K562 (cell line): ENCODE measurements around the gene GTSE1. TPM values are rescaled to one million over a fixed set of nuclear protein-coding genes. Genes with fewer than 3 reads are reported as not detected.

Experiments
- BRF1 ChIP-seq: IDR thresholded peaks from 3 replicates; pipeline ENCODE4 v1.6.1; 2011; ENCODE audit warnings: borderline replicate concordance, mild to moderate bottlenecking; ENCODE audit not compliant: insufficient read length; ENCODE audit errors: extremely low read depth
- CXXC5 ChIP-seq: fragments of 250-450 bp; sonication (Bioruptor Pico); IDR thresholded peaks from 2 replicates; pipeline ENCODE4 v1.8.0; 2022; ENCODE audit warnings: inconsistent platforms, mild to moderate bottlenecking, moderate library complexity
- JUN ChIP-seq, 2 experiments: sonication (generic) in 1 of 2; formaldehyde crosslinking in 1 of 2; IDR thresholded peaks; 2 replicates each; pipeline versions ENCODE4 v1.6.1 to v1.8.0; 2012 to 2022; ENCODE audit warnings: borderline replicate concordance in 2 of 2, mild to moderate bottlenecking in 2 of 2, improper control_type of control experiment in 1 of 2, low read depth in 1 of 2, low read length in 1 of 2, missing genetic modification reagents in 1 of 2
- KHSRP ChIP-seq: fragments of 450-650 bp; IDR thresholded peaks from 2 replicates; pipeline ENCODE4 v1.6.1; 2017
- L3MBTL2 ChIP-seq: fragments of 450-650 bp; IDR thresholded peaks from 2 replicates; pipeline ENCODE4 v1.6.1; 2016; ENCODE audit warnings: mild to moderate bottlenecking, moderate library complexity
- NONO ChIP-seq, 2 experiments: fragments of 200-400 bp in 1 of 2; fragments of 450-650 bp in 1 of 2; formaldehyde crosslinking in 1 of 2; IDR thresholded peaks; 2 replicates each; pipeline ENCODE4 v1.6.1; 2017; ENCODE audit warnings: low read depth in 2 of 2, mild to moderate bottlenecking in 2 of 2, moderate library complexity in 2 of 2, low read length in 1 of 2
- RFX5 ChIP-seq: IDR thresholded peaks from 2 replicates; pipeline ENCODE4 v1.6.1; 2011; ENCODE audit warnings: low read depth, mild to moderate bottlenecking, improper control_type of control experiment, low read length
- XRCC3 ChIP-seq: fragments of 450-650 bp; IDR thresholded peaks from 2 replicates; pipeline ENCODE4 v1.6.1; 2017; ENCODE audit warnings: mild to moderate bottlenecking, moderate library complexity
- ZNF24 ChIP-seq: fragments of 450-650 bp; IDR thresholded peaks from 2 replicates; pipeline ENCODE4 v1.6.1; 2016
- polyA plus RNA-seq, 8 experiments: library from polyadenylated mRNA; depleted of rRNA in 4 of 8; stranded (reverse) in 5 of 8; unstranded in 3 of 8; fragments of >200 nt; fragmentation: Nextera tagmentation in 2 of 8; fragmentation: Illumina TruSeq in 1 of 8; extraction: Ambion mirVana in 2 of 8; extraction: Trizol in 1 of 8; gene quantifications; 2 replicates each; pipeline versions ENCODE4 v1.2.1 to v1.2.3, GENCODE V29; 2011 to 2014; ENCODE audit warnings: inconsistent platforms in 1 of 8, missing spikeins in 1 of 8
- total RNA-seq, 7 experiments: library from RNA; depleted of rRNA in 6 of 7; stranded (reverse); fragments of >200 nt in 6 of 7; fragmentation: Illumina TruSeq in 2 of 7; extraction: Trizol in 2 of 7; gene quantifications; 2 replicates each; pipeline versions ENCODE4 v1.2.1 to v1.2.3, GENCODE V29; 2011 to 2021; ENCODE audit warnings: low replicate concordance in 1 of 7
- TF ChIP-seq, protein P1 (sequence below): fragments of 200-800 bp; sonication (Bioruptor generic); IDR thresholded peaks from 2 replicates; pipeline ENCODE4 v1.6.1; 2017; ENCODE audit warnings: missing genetic modification characterization, missing compliant biosample characterization
- TF ChIP-seq, protein P2 (sequence below), 2 experiments: IDR thresholded peaks; 2 replicates each; pipeline ENCODE4 v1.6.1; 2012; ENCODE audit warnings: improper control_type of control experiment in 2 of 2, low read depth in 2 of 2, low read length in 2 of 2, borderline replicate concordance in 1 of 2
- TF ChIP-seq, protein P3 (sequence below): fragments of 250-450 bp; sonication (Bioruptor Pico); IDR thresholded peaks from 2 replicates; pipeline ENCODE4 v1.8.0; 2021; ENCODE audit warnings: mild to moderate bottlenecking, moderate library complexity
- TF ChIP-seq, protein P4 (sequence below): fragments of 450-650 bp; IDR thresholded peaks from 2 replicates; pipeline ENCODE4 v1.6.1; 2018; ENCODE audit not compliant: partially characterized antibody
- TF ChIP-seq, protein P5 (sequence below): fragments of 250-450 bp; sonication (Bioruptor Pico); IDR thresholded peaks from 2 replicates; pipeline ENCODE4 v1.8.0; 2022; ENCODE audit warnings: moderate library complexity, mild to moderate bottlenecking, inconsistent platforms

The GTSE1 gene
- total and polyA plus RNA-seq, 9 of the 15 experiments (the other 6 are each of a cell fraction or from before 2014, with no cell fraction given), result 2.5 to 22.5 (median 12.9) TPM

DNA sequence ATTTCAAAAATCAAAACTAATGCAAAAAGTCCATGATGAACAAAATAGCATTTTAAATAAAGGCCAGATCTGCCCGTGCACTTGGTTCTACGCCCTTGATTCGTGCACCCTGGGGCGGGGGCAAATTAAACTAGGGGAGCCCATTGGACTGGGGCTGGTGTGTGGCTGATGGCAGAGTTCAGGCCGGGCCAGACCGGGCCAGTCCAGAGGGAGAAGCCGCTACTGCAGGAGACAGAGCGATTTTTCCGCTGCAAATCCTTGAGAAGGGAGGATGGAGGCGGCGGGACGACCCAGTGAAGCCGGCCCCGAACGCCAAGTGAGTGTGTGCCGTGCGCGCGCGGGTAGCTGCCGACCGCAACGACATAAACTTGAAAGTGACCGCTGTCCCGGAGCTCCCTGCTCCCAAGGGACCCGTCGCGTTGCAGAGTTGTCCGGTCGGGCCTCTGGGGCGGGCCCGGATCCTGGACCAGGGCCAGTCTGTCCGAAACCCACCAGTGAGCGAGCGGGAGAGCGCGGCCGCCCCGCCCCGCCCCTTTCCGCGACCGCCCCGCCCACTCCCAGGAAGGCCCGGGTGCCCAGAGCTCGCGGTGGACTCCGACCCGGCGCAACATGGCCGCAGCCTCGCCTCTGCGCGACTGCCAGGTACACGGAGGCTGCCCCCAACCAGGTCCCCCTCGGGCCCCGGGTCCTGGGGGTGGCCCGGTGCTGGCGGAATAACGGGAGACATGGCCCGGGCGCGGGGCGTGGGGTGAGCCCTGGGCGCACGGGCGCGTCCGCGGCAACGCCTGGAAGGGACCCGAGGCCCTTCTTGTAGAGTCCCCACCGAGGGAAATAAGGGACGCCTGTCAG, 29.0 kb upstream of the GTSE1 start, which contains the start of gene TTC38 (continued):
- TF ChIP-seq, protein P1, sequence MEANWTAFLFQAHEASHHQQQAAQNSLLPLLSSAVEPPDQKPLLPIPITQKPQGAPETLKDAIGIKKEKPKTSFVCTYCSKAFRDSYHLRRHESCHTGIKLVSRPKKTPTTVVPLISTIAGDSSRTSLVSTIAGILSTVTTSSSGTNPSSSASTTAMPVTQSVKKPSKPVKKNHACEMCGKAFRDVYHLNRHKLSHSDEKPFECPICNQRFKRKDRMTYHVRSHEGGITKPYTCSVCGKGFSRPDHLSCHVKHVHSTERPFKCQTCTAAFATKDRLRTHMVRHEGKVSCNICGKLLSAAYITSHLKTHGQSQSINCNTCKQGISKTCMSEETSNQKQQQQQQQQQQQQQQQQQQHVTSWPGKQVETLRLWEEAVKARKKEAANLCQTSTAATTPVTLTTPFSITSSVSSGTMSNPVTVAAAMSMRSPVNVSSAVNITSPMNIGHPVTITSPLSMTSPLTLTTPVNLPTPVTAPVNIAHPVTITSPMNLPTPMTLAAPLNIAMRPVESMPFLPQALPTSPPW (CRISPR knock-in tag), result peak; percentile 57; the same call in 1 of the 2 replicates
- TF ChIP-seq L3MBTL2 (peak; percentile 19; the same call in 1 of the 2 replicates), KHSRP (no peak), XRCC3 (no peak), NONO (IDR thresholded peaks at IDR 0.05; ENCODE audit: low read depth in 2 of 2, low read length in 1 of 2) (peak; percentile 19 to 31; a peak in 2 of 4 replicates), JUN (IDR thresholded peaks at IDR 0.05; ENCODE audit: borderline replicate concordance, low read depth, low read length) (no peak), JUN (CRISPR knock-in tag; IDR thresholded peaks at IDR 0.05; ENCODE audit: borderline replicate concordance) (no peak), ZNF24 (no peak), RFX5 (no peak), CXXC5 (CRISPR knock-in tag) (peak; percentile 50), BRF1 (no peak)
- TF ChIP-seq, protein P2, sequence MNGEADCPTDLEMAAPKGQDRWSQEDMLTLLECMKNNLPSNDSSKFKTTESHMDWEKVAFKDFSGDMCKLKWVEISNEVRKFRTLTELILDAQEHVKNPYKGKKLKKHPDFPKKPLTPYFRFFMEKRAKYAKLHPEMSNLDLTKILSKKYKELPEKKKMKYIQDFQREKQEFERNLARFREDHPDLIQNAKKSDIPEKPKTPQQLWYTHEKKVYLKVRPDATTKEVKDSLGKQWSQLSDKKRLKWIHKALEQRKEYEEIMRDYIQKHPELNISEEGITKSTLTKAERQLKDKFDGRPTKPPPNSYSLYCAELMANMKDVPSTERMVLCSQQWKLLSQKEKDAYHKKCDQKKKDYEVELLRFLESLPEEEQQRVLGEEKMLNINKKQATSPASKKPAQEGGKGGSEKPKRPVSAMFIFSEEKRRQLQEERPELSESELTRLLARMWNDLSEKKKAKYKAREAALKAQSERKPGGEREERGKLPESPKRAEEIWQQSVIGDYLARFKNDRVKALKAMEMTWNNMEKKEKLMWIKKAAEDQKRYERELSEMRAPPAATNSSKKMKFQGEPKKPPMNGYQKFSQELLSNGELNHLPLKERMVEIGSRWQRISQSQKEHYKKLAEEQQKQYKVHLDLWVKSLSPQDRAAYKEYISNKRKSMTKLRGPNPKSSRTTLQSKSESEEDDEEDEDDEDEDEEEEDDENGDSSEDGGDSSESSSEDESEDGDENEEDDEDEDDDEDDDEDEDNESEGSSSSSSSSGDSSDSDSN (IDR thresholded peaks at IDR 0.05; ENCODE audit: borderline replicate concordance in 1 of 2, low read depth in 2 of 2, low read length in 2 of 2), result 0 out of 4 replicates have a peak, but pooled peaks of 1 of the 2 experiments have one; percentile 16
- TF ChIP-seq, protein P3, sequence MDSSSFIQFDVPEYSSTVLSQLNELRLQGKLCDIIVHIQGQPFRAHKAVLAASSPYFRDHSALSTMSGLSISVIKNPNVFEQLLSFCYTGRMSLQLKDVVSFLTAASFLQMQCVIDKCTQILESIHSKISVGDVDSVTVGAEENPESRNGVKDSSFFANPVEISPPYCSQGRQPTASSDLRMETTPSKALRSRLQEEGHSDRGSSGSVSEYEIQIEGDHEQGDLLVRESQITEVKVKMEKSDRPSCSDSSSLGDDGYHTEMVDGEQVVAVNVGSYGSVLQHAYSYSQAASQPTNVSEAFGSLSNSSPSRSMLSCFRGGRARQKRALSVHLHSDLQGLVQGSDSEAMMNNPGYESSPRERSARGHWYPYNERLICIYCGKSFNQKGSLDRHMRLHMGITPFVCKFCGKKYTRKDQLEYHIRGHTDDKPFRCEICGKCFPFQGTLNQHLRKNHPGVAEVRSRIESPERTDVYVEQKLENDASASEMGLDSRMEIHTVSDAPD (CRISPR knock-in tag), result no peak
- TF ChIP-seq, protein P4, sequence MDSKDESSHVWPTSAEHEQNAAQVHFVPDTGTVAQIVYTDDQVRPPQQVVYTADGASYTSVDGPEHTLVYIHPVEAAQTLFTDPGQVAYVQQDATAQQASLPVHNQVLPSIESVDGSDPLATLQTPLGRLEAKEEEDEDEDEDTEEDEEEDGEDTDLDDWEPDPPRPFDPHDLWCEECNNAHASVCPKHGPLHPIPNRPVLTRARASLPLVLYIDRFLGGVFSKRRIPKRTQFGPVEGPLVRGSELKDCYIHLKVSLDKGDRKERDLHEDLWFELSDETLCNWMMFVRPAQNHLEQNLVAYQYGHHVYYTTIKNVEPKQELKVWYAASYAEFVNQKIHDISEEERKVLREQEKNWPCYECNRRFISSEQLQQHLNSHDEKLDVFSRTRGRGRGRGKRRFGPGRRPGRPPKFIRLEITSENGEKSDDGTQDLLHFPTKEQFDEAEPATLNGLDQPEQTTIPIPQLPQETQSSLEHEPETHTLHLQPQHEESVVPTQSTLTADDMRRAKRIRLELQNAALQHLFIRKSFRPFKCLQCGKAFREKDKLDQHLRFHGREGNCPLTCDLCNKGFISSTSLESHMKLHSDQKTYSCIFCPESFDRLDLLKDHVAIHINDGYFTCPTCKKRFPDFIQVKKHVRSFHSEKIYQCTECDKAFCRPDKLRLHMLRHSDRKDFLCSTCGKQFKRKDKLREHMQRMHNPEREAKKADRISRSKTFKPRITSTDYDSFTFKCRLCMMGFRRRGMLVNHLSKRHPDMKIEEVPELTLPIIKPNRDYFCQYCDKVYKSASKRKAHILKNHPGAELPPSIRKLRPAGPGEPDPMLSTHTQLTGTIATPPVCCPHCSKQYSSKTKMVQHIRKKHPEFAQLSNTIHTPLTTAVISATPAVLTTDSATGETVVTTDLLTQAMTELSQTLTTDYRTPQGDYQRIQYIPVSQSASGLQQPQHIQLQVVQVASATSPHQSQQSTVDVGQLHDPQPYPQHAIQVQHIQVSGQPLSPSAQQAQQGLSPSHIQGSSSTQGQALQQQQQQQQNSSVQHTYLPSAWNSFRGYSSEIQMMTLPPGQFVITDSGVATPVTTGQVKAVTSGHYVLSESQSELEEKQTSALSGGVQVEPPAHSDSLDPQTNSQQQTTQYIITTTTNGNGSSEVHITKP, result peak; percentile 38
- TF ChIP-seq, protein P5, sequence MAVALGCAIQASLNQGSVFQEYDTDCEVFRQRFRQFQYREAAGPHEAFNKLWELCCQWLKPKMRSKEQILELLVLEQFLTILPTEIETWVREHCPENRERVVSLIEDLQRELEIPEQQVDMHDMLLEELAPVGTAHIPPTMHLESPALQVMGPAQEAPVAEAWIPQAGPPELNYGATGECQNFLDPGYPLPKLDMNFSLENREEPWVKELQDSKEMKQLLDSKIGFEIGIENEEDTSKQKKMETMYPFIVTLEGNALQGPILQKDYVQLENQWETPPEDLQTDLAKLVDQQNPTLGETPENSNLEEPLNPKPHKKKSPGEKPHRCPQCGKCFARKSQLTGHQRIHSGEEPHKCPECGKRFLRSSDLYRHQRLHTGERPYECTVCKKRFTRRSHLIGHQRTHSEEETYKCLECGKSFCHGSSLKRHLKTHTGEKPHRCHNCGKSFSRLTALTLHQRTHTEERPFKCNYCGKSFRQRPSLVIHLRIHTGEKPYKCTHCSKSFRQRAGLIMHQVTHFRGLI, result no peak
